Measurements from ENCODE around the gene SIMC1. TPM values are rescaled to one million over a fixed set of nuclear protein-coding genes. Genes with fewer than 3 reads are reported as not detected.

Gene SIMC1
- total RNA-seq, 1 experiment from 2014 or later: 17.9 TPM

DNA sequence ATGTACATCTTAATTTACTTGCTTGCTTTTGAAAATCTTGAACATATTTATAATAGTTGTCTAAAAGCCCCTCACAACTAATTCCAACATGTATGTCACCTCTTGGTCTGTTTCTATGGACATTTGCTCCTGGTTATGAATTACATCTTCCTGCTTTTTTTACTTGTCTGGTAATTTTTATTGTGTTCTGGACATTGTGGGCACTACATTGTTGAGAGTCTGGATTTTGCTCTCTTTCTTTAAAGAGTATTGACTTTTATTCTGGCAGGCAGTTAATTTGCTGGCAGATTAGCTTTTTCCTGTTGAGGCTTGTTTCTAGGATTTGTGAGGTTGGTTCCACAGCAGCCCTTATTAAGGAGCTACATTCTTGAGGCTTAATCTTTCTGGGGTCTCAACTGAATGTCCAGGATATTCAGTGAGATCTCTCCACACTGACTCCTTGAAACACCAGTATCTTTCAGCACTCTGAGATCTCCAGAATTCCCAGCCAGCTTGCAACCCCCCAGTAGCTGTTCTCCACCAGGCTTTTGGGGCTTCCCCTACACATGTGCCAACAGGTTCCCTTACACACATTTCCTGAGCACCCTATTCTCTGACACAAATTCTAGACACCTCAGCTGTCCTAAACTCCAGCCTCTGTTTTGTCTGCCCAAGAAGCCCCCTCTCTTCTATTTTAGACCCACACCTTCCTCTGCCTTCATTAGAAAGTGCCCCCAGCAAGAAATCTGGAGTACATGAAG, 96.0 kb downstream of the SIMC1 start (continued):
- no peak for TF ChIP-seq EMX1 (CRISPR knock-in tag; IDR thresholded peaks at IDR 0.05)
- TF ChIP-seq ATF1 (CRISPR knock-in tag; IDR thresholded peaks at IDR 0.05): no peak
- TF ChIP-seq ATF3 (CRISPR knock-in tag; conservative IDR thresholded peaks at IDR 0.05): no peak
- TF ChIP-seq CREM (CRISPR knock-in tag; IDR thresholded peaks at IDR 0.05): no peak

- no peaks in the 10 kb centered on the region for H3K4me1 Mint-ChIP-seq
- H3K27ac Mint-ChIP-seq: no peak overlapping the region
- DNase-seq (ENCODE audit: low spot score) (no peak), ATAC-seq (no peak)
- H3K27me3 Mint-ChIP-seq (ENCODE audit: low read depth): no peaks in the 10 kb centered on the region
- no peak overlapping the region for H3K4me3 Mint-ChIP-seq
- ChIA-PET CTCF (no interaction called here), POLR2A (no interaction called here)
- no peak for TF ChIP-seq KAT7 (CRISPR knock-in tag; IDR thresholded peaks at IDR 0.05; ENCODE audit: borderline replicate concordance)
- no peak for TF ChIP-seq IRF1 (CRISPR knock-in tag; IDR thresholded peaks at IDR 0.05)
- no peak for TF ChIP-seq HMGXB4 (CRISPR knock-in tag; IDR thresholded peaks at IDR 0.05)
- no peak for TF ChIP-seq PREB (CRISPR knock-in tag; IDR thresholded peaks at IDR 0.05; ENCODE audit: borderline replicate concordance)
- no peak for TF ChIP-seq ZNF317 (CRISPR knock-in tag; IDR thresholded peaks at IDR 0.05; ENCODE audit: borderline replicate concordance, low read depth)
- no peak for TF ChIP-seq SOX15 (CRISPR knock-in tag; IDR thresholded peaks at IDR 0.05)
- TF ChIP-seq SP1 (CRISPR knock-in tag; conservative IDR thresholded peaks at IDR 0.05): no peak
- TF ChIP-seq TEAD4 (CRISPR knock-in tag; IDR thresholded peaks at IDR 0.05): no peak
- TF ChIP-seq, protein P1, sequence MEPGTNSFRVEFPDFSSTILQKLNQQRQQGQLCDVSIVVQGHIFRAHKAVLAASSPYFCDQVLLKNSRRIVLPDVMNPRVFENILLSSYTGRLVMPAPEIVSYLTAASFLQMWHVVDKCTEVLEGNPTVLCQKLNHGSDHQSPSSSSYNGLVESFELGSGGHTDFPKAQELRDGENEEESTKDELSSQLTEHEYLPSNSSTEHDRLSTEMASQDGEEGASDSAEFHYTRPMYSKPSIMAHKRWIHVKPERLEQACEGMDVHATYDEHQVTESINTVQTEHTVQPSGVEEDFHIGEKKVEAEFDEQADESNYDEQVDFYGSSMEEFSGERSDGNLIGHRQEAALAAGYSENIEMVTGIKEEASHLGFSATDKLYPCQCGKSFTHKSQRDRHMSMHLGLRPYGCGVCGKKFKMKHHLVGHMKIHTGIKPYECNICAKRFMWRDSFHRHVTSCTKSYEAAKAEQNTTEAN (CRISPR knock-in tag; IDR thresholded peaks at IDR 0.05): no peak
- no peak for TF ChIP-seq NFYB (CRISPR knock-in tag; conservative IDR thresholded peaks at IDR 0.05; ENCODE audit: low read depth)
- TF ChIP-seq, protein P2, sequence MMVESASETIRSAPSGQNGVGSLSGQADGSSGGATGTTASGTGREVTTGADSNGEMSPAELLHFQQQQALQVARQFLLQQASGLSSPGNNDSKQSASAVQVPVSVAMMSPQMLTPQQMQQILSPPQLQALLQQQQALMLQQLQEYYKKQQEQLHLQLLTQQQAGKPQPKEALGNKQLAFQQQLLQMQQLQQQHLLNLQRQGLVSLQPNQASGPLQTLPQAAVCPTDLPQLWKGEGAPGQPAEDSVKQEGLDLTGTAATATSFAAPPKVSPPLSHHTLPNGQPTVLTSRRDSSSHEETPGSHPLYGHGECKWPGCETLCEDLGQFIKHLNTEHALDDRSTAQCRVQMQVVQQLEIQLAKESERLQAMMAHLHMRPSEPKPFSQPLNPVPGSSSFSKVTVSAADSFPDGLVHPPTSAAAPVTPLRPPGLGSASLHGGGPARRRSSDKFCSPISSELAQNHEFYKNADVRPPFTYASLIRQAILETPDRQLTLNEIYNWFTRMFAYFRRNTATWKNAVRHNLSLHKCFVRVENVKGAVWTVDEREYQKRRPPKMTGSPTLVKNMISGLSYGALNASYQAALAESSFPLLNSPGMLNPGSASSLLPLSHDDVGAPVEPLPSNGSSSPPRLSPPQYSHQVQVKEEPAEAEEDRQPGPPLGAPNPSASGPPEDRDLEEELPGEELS (CRISPR knock-in tag; IDR thresholded peaks at IDR 0.05): no peak
- peaks cover 21% of the 10 kb centered on the region for H3K36me3 Mint-ChIP-seq
- peaks cover 7% of the 10 kb centered on the region; the same call in 1 of the 2 replicates for H3K9me3 Mint-ChIP-seq
These were observed 99.7 kb downstream of the SIMC1 start for GRCh38 chr5:176337913-176338312.

- Mint-ChIP-seq H3K27ac (no peak overlapping the region), H3K4me3 (no peak overlapping the region), H3K36me3 (peaks cover 18% of the 10 kb centered on the region), H3K9me3 (no peaks in the 10 kb centered on the region), H3K4me1 (no peaks in the 10 kb centered on the region), H3K27me3 (ENCODE audit: low read depth) (no peaks in the 10 kb centered on the region)
- CTCF ChIA-PET: no interaction called here
- POLR2A ChIA-PET: no interaction called here
- no peak for DNase-seq (ENCODE audit: low spot score)
- no peak for ATAC-seq
- no peak for TF ChIP-seq E2F1 (CRISPR knock-in tag; IDR thresholded peaks at IDR 0.05)
- TF ChIP-seq CDX4 (CRISPR knock-in tag; IDR thresholded peaks at IDR 0.05; ENCODE audit: borderline replicate concordance): no peak
- no peak for TF ChIP-seq ZNF121 (CRISPR knock-in tag; IDR thresholded peaks at IDR 0.05)
- TF ChIP-seq ATF3 (CRISPR knock-in tag; conservative IDR thresholded peaks at IDR 0.05): no peak
- no peak for TF ChIP-seq PREB (CRISPR knock-in tag; IDR thresholded peaks at IDR 0.05; ENCODE audit: borderline replicate concordance)
- no peak for TF ChIP-seq SMAD3 (CRISPR knock-in tag; IDR thresholded peaks at IDR 0.05; ENCODE audit: borderline replicate concordance)
These were observed 101.1 kb downstream of the SIMC1 start for GRCh38 chr5:176339304-176339703.
